Left kidney (tissue), 2 donors: Measurements from ENCODE around the gene LMBRD1. TPM values are rescaled to one million over a fixed set of nuclear protein-coding genes. Genes with fewer than 3 reads are reported as not detected.

ENCODE experiments used
- DNase-seq: peaks from one replicate; pipeline ENCODE4 v3.0.0-alpha.2; 2013
- polyA plus RNA-seq: library from polyadenylated mRNA; unstranded; fragments of 120-200 nt; gene quantifications from one replicate; pipeline ENCODE4 v1.2.1, GENCODE V29; 2013; ENCODE audit not compliant: insufficient read length

LMBRD1 gene
- polyA plus RNA-seq, 1 donor, result 146 TPM

DNA sequence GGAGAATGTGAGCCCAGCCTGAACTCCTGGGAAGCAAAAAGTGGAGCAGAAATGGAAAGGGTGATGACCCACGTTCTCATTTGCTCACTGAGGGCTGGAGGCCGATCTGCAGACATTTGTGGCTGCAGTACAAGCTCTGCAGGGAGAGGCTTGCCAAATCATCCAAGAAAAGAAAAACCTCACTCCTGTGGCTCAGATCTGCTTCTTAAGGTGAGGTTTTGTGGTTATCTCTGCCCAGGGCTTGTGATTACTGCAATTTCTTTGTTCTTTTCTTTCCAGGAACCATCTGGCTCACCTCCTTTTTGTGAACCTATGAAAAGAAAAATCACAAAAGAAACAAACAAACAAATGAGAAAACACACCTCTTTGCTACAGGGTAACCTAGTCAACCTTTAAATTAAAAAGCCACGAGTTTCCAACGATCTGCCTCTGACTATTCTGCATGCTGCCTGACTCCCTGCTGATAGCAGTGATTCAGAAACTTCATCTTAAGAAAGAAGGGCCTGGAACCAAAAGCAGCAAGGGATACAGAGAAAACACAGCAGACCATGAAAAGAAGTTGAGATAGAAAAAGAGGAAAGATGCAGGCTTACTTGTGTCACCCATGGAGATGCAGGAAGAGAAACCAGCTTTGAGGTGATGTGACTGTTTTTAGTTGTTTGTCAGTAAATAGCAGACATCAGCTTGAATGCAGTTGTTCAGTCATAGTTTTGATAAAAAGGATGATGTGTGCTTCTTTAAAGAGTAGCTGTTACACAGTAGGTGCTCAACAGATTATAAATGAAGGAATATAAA is 165.1 kb downstream of the LMBRD1 start:
- DNase-seq, result no peak

DNA sequence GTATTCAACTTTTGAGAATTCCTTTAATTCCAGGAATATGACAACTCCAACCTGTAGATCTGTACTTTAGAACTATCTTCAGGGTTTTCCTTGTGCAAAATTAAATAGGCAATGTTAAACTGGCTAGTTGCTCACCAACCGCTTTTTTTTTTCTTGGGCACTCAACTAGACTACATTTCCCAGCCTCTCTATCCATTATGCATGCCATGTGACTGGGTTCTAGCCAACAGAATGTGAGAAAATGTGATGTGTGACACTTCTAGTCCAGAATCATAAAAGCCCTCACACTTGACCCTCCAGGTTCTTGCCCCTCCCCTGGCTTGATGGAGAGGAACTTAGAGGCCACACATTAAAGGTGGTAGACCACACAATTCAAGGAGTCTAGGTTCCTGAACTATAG is 166.0 kb downstream of the LMBRD1 start:
- DNase-seq, result no peak

DNA sequence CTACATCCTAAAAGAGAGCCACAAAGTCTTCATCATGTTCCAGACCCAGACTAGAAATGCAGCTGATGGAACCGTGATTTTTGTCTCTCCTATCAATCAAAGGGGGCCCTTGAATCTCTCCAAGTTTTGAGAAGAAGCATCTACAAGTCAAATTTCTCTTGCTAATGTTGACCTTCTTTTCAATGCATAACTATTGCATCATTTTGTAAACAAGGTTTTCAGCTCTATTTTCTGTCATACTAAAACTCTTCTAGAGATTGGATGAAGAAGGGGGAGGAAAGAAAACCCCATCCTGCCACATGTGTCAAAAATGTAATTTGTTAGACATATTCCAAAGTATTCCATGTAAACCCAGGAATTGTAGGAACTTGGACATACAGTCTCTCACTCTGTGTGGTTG is 169.2 kb downstream of the LMBRD1 start:
- DNase-seq, result no peak

DNA sequence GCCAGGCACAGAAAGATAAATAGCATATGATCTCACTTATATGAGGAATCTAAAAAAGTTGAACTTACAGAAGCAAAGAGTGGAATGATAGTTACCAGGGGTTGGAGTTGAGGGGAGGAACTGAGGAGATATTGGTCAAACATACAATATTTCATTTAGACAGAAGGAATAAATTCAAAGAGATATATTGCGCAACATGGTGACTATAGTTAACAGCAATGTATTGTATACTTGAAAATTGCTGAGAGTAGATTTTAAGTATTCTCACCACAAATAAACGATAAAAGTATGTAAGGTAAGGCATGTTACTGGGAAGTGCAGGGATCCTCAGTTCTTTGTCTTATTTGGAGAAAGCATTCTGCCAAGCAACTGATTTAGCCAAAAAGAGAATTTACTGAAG is 171.9 kb downstream of the LMBRD1 start:
- DNase-seq, result no peak

Other genes starting within 250 kb of the LMBRD1 start
- 4.0 TPM for gene COL19A1, start 69.5 kb upstream of the LMBRD1 start, polyA plus RNA-seq